ENCODE measurements around the gene NACC2.

Gene NACC2

GRCh38 chr9:136100700-136101614, 5.9 kb upstream of the NACC2 start:
- H3K4me3 ChIP-seq (ENCODE audit: extremely low read depth, insufficient read depth, low read length, poor library complexity, severe bottlenecking): no peak overlapping the region
- no peak overlapping the region for H3K27ac ChIP-seq (ENCODE audit: low read depth, low read length, severe bottlenecking)
- H3K36me3 ChIP-seq (ENCODE audit: control insufficient read depth, insufficient read depth, low read length): no peaks in the 10 kb centered on the region
- no peaks in the 10 kb centered on the region for H3K9me3 ChIP-seq (ENCODE audit: control insufficient read depth, low read length)
- H3K4me1 ChIP-seq (ENCODE audit: control insufficient read depth, insufficient read depth, low read length, poor library complexity, severe bottlenecking): peaks cover 39% of the 10 kb centered on the region
- 66 to 73% methylated on average over 17 to 18 of the region's 30 CpGs for WGBS, 2 experiments (ENCODE audit: insufficient coverage in 2 of 2)

- Histone ChIP-seq H3K4me3 (ENCODE audit: extremely low read depth, insufficient read depth, low read length, poor library complexity, severe bottlenecking) (no peak overlapping the region), H3K9me3 (ENCODE audit: control insufficient read depth, low read length) (no peaks in the 10 kb centered on the region), H3K27ac (ENCODE audit: low read depth, low read length, severe bottlenecking) (no peak overlapping the region), H3K4me1 (ENCODE audit: control insufficient read depth, insufficient read depth, low read length, poor library complexity, severe bottlenecking) (peaks cover 27% of the 10 kb centered on the region), H3K36me3 (ENCODE audit: control insufficient read depth, insufficient read depth, low read length) (no peaks in the 10 kb centered on the region)
- WGBS, 2 experiments (ENCODE audit: insufficient coverage in 2 of 2): no CpG with 5 or more reads among the region's 25 CpGs
Measured at GRCh38 chr9:136099542-136099941, 4.5 kb upstream of the NACC2 start.

GRCh38 chr9:136098844-136099243, 3.8 kb upstream of the NACC2 start:
- WGBS, 2 experiments (ENCODE audit: insufficient coverage in 2 of 2): 79 to 86% methylated on average over 13 to 14 of the region's 14 CpGs
- no peak overlapping the region for H3K4me3 ChIP-seq (ENCODE audit: extremely low read depth, insufficient read depth, low read length, poor library complexity, severe bottlenecking)
- H3K36me3 ChIP-seq (ENCODE audit: control insufficient read depth, insufficient read depth, low read length): no peaks in the 10 kb centered on the region
- H3K27ac ChIP-seq (ENCODE audit: low read depth, low read length, severe bottlenecking): no peak overlapping the region
- no peaks in the 10 kb centered on the region for H3K9me3 ChIP-seq (ENCODE audit: control insufficient read depth, low read length)
- peaks cover 20% of the 10 kb centered on the region for H3K4me1 ChIP-seq (ENCODE audit: control insufficient read depth, insufficient read depth, low read length, poor library complexity, severe bottlenecking)

- H3K36me3 ChIP-seq (ENCODE audit: control insufficient read depth, insufficient read depth, low read length): no peaks in the 10 kb centered on the region
- peaks cover 25% of the 10 kb centered on the region for H3K4me1 ChIP-seq (ENCODE audit: control insufficient read depth, insufficient read depth, low read length, poor library complexity, severe bottlenecking)
- no peak overlapping the region for H3K4me3 ChIP-seq (ENCODE audit: extremely low read depth, insufficient read depth, low read length, poor library complexity, severe bottlenecking)
- no peaks in the 10 kb centered on the region for H3K9me3 ChIP-seq (ENCODE audit: control insufficient read depth, low read length)
- H3K27ac ChIP-seq (ENCODE audit: low read depth, low read length, severe bottlenecking): no peak overlapping the region
- 95 to 97% methylated on average over 7 to 10 of the region's 11 CpGs for WGBS, 2 experiments (ENCODE audit: insufficient coverage in 2 of 2)
Measured at GRCh38 chr9:136098210-136098609, 3.1 kb upstream of the NACC2 start.

GRCh38 chr9:136096505-136097001, 1.5 kb upstream of the NACC2 start:
- no peaks in the 10 kb centered on the region for H3K36me3 ChIP-seq (ENCODE audit: control insufficient read depth, insufficient read depth, low read length)
- no peaks in the 10 kb centered on the region for H3K9me3 ChIP-seq (ENCODE audit: control insufficient read depth, low read length)
- no peak overlapping the region for H3K4me3 ChIP-seq (ENCODE audit: extremely low read depth, insufficient read depth, low read length, poor library complexity, severe bottlenecking)
- WGBS, 2 experiments (ENCODE audit: insufficient coverage in 2 of 2): 80 to 83% methylated on average over 1 of the region's 5 CpGs
- H3K4me1 ChIP-seq (ENCODE audit: control insufficient read depth, insufficient read depth, low read length, poor library complexity, severe bottlenecking): peaks cover 34% of the 10 kb centered on the region
- H3K27ac ChIP-seq (ENCODE audit: low read depth, low read length, severe bottlenecking): no peak overlapping the region

GRCh38 chr9:136093995-136094881, 851 bp downstream of the NACC2 start:
- Histone ChIP-seq H3K9me3 (ENCODE audit: control insufficient read depth, low read length) (no peaks in the 10 kb centered on the region), H3K27ac (ENCODE audit: low read depth, low read length, severe bottlenecking) (no peak overlapping the region), H3K36me3 (ENCODE audit: control insufficient read depth, insufficient read depth, low read length) (no peaks in the 10 kb centered on the region), H3K4me3 (ENCODE audit: extremely low read depth, insufficient read depth, low read length, poor library complexity, severe bottlenecking) (peak overlapping the region; percentile 62), H3K4me1 (ENCODE audit: control insufficient read depth, insufficient read depth, low read length, poor library complexity, severe bottlenecking) (peaks cover 38% of the 10 kb centered on the region)
- WGBS, 2 experiments (ENCODE audit: insufficient coverage in 2 of 2): 8 to 13% methylated on average over 52 to 68 of the region's 74 CpGs

- H3K4me3 ChIP-seq (ENCODE audit: extremely low read depth, insufficient read depth, low read length, poor library complexity, severe bottlenecking): peak overlapping the region; percentile 62
- no peak overlapping the region for H3K27ac ChIP-seq (ENCODE audit: low read depth, low read length, severe bottlenecking)
- 57 to 58% methylated on average over 11 to 15 of the region's 16 CpGs for WGBS, 2 experiments (ENCODE audit: insufficient coverage in 2 of 2)
Measured at GRCh38 chr9:136093346-136093986, 1.6 kb downstream of the NACC2 start.

GRCh38 chr9:136092741-136093140, 2.3 kb downstream of the NACC2 start:
- Histone ChIP-seq H3K4me1 (ENCODE audit: control insufficient read depth, insufficient read depth, low read length, poor library complexity, severe bottlenecking) (peaks cover 45% of the 10 kb centered on the region), H3K9me3 (ENCODE audit: control insufficient read depth, low read length) (no peaks in the 10 kb centered on the region), H3K27ac (ENCODE audit: low read depth, low read length, severe bottlenecking) (no peak overlapping the region), H3K36me3 (ENCODE audit: control insufficient read depth, insufficient read depth, low read length) (no peaks in the 10 kb centered on the region), H3K4me3 (ENCODE audit: extremely low read depth, insufficient read depth, low read length, poor library complexity, severe bottlenecking) (no peak overlapping the region)
- WGBS, 2 experiments (ENCODE audit: insufficient coverage in 2 of 2): 94% methylated on average over 6 to 9 of the region's 9 CpGs

More at GRCh38 chr9:136093346-136093986, 1.6 kb downstream of the NACC2 start:
- peaks cover 45% of the 10 kb centered on the region for H3K4me1 ChIP-seq (ENCODE audit: control insufficient read depth, insufficient read depth, low read length, poor library complexity, severe bottlenecking)
- H3K9me3 ChIP-seq (ENCODE audit: control insufficient read depth, low read length): no peaks in the 10 kb centered on the region
- no peaks in the 10 kb centered on the region for H3K36me3 ChIP-seq (ENCODE audit: control insufficient read depth, insufficient read depth, low read length)

- no peaks in the 10 kb centered on the region for H3K9me3 ChIP-seq (ENCODE audit: control insufficient read depth, low read length)
- no peaks in the 10 kb centered on the region for H3K36me3 ChIP-seq (ENCODE audit: control insufficient read depth, insufficient read depth, low read length)
- 89 to 91% methylated on average over 6 to 10 of the region's 10 CpGs for WGBS, 2 experiments (ENCODE audit: insufficient coverage in 2 of 2)
- no peak overlapping the region for H3K27ac ChIP-seq (ENCODE audit: low read depth, low read length, severe bottlenecking)
- no peak overlapping the region for H3K4me3 ChIP-seq (ENCODE audit: extremely low read depth, insufficient read depth, low read length, poor library complexity, severe bottlenecking)
- peaks cover 45% of the 10 kb centered on the region for H3K4me1 ChIP-seq (ENCODE audit: control insufficient read depth, insufficient read depth, low read length, poor library complexity, severe bottlenecking)
Measured at GRCh38 chr9:136092353-136092650, 2.8 kb downstream of the NACC2 start.

GRCh38 chr9:136091582-136092352, 3.3 kb downstream of the NACC2 start:
- Histone ChIP-seq H3K4me3 (ENCODE audit: extremely low read depth, insufficient read depth, low read length, poor library complexity, severe bottlenecking) (peak overlapping the region; percentile 1), H3K9me3 (ENCODE audit: control insufficient read depth, low read length) (no peaks in the 10 kb centered on the region), H3K4me1 (ENCODE audit: control insufficient read depth, insufficient read depth, low read length, poor library complexity, severe bottlenecking) (peaks cover 45% of the 10 kb centered on the region), H3K36me3 (ENCODE audit: control insufficient read depth, insufficient read depth, low read length) (no peaks in the 10 kb centered on the region), H3K27ac (ENCODE audit: low read depth, low read length, severe bottlenecking) (no peak overlapping the region)
- WGBS, 2 experiments (ENCODE audit: insufficient coverage in 2 of 2): 85 to 90% methylated on average over 16 to 17 of the region's 20 CpGs

All from mesodermal cell (in vitro differentiated cells).